ENCODE data around the gene ADNP2. TPM values are rescaled to one million over a fixed set of nuclear protein-coding genes. Genes with fewer than 3 reads are reported as not detected.

Gene ADNP2
- total RNA-seq, 1 donor from 2014 or later: 29.8 TPM

DNA sequence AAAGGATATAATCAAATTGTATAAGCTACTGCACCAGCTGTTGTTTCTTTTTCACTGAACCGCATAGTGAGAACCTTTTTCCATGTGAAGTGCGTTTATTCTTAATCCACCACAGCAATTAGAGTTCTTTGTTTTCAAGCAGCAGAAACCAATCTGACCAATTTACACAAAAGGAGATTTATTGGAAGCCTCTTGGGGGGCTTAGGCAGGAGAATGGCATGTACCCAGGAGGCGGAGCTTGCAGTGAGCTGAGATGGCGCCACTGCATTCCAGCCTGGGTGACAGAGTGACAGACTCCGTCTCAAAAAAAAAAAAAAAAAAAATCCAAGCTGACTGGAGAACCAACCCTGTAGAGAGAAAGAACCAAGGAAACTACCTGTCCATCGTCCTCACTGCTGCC is 10.0 kb downstream of the ADNP2 start:
- H3K36me3 Mint-ChIP-seq (ENCODE audit: low read depth): peaks cover 36% of the 10 kb centered on the region
- no peak overlapping the region for H3K27ac Mint-ChIP-seq
- no peaks in the 10 kb centered on the region for H3K27me3 Mint-ChIP-seq
- H3K4me1 Mint-ChIP-seq: peaks cover 13% of the 10 kb centered on the region
- intact Hi-C loops (cut with micrococcal nuclease): no loop called here
- H3K4me3 Mint-ChIP-seq: no peak overlapping the region
- H3K9me3 Mint-ChIP-seq: no peaks in the 10 kb centered on the region
- DNase-seq: no peak

- intact Hi-C loops (cut with micrococcal nuclease): no loop called here
- Mint-ChIP-seq H3K4me1 (peaks cover 7% of the 10 kb centered on the region), H3K36me3 (ENCODE audit: low read depth) (peaks cover 38% of the 10 kb centered on the region), H3K27me3 (no peaks in the 10 kb centered on the region), H3K9me3 (no peaks in the 10 kb centered on the region), H3K4me3 (no peak overlapping the region), H3K27ac (no peak overlapping the region)
- no peak for DNase-seq
Measured at GRCh38 chr18:80120932-80121331, 11.9 kb downstream of the ADNP2 start.

GRCh38 chr18:80124131-80124530 is 15.1 kb downstream of the ADNP2 start:
- H3K36me3 Mint-ChIP-seq (ENCODE audit: low read depth): peaks cover 41% of the 10 kb centered on the region
- H3K9me3 Mint-ChIP-seq: no peaks in the 10 kb centered on the region

GRCh38 chr18:80126797-80127196 is 17.7 kb downstream of the ADNP2 start:
- H3K4me1 Mint-ChIP-seq: peaks cover 23% of the 10 kb centered on the region
- no peaks in the 10 kb centered on the region for H3K27me3 Mint-ChIP-seq
- no peak overlapping the region for H3K27ac Mint-ChIP-seq
- no peak for DNase-seq
- no peak overlapping the region for H3K4me3 Mint-ChIP-seq
- no peaks in the 10 kb centered on the region for H3K9me3 Mint-ChIP-seq
- H3K36me3 Mint-ChIP-seq (ENCODE audit: low read depth): peaks cover 37% of the 10 kb centered on the region
- intact Hi-C loops (cut with micrococcal nuclease): no loop called here

More at GRCh38 chr18:80124131-80124530, 15.1 kb downstream of the ADNP2 start:
- H3K4me1 Mint-ChIP-seq: peaks cover 15% of the 10 kb centered on the region
- H3K27ac Mint-ChIP-seq: no peak overlapping the region
- intact Hi-C loops (cut with micrococcal nuclease): no loop called here
- no peak overlapping the region for H3K4me3 Mint-ChIP-seq
- DNase-seq: no peak
- no peaks in the 10 kb centered on the region for H3K27me3 Mint-ChIP-seq

DNA sequence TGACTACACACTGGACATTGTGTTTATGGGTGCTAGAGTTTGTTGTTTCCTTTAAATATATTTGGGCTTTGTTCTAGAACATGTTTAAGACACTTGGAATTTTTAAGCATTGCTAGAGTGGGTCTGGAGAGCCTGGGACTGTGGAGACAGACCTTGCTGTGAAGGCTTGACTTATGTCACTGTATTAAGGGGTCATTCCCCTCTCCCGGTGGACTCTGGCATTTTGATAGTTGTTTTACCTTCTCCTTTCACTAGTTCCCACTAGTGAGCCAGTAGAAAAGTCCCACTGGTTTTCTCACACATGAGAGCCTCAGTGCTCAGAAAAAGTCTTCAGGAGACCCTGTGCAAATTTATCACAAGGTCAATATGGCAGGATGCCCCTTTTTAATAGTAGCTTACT is 18.6 kb downstream of the ADNP2 start:
- H3K9me3 Mint-ChIP-seq: no peaks in the 10 kb centered on the region
- intact Hi-C loops (cut with micrococcal nuclease): no loop called here
- no peaks in the 10 kb centered on the region for H3K27me3 Mint-ChIP-seq
- peaks cover 36% of the 10 kb centered on the region for H3K36me3 Mint-ChIP-seq (ENCODE audit: low read depth)
- no peak overlapping the region for H3K27ac Mint-ChIP-seq
- DNase-seq: no peak
- H3K4me3 Mint-ChIP-seq: no peak overlapping the region
- H3K4me1 Mint-ChIP-seq: peaks cover 30% of the 10 kb centered on the region

DNA sequence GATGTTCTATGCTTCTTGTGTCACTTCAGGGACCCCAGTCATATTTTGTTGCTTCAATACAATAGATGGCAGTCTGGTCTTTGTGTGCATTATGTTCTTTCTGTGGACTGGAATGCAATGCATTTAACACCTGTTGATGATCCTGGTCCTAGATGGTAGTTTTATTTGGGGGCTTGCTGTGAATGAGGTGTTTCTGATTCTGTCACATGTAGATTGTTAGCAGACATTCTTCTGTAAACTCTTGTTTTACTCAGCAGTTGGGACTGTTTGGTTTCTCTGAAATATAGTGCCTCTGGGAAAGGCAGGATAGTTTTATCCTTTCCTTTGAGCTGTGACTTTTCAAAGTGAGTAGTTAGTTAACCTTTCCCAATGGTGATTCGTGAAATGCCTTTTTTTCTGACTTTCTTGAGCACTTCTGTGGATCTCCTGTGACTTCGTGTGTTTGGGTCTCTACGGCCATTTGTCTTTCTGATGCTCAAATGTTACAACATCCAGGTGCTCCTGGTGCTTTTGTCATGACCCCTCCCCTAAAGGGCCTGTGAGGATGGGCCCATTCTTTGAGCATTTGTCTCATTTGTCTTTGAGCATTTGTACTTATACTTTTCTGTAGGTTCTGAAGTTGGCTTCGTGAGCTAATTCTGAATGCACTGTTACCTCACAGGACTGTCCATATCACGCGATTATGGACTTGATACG is 20.8 kb downstream of the ADNP2 start:
- Mint-ChIP-seq H3K27ac (peak overlapping the region; percentile 19), H3K27me3 (no peaks in the 10 kb centered on the region), H3K4me3 (no peak overlapping the region), H3K36me3 (ENCODE audit: low read depth) (peaks cover 46% of the 10 kb centered on the region), H3K4me1 (peaks cover 37% of the 10 kb centered on the region), H3K9me3 (no peaks in the 10 kb centered on the region)
- DNase-seq: no peak
- intact Hi-C loops (cut with micrococcal nuclease): no loop called here

GRCh38 chr18:80130555-80130954 is 21.5 kb downstream of the ADNP2 start:
- Mint-ChIP-seq H3K9me3 (no peaks in the 10 kb centered on the region), H3K36me3 (ENCODE audit: low read depth) (peaks cover 48% of the 10 kb centered on the region), H3K4me3 (no peak overlapping the region), H3K27ac (peak overlapping the region; percentile 70), H3K27me3 (no peaks in the 10 kb centered on the region), H3K4me1 (peaks cover 37% of the 10 kb centered on the region)
- intact Hi-C loops (cut with micrococcal nuclease): no loop called here
- no peak for DNase-seq

DNA sequence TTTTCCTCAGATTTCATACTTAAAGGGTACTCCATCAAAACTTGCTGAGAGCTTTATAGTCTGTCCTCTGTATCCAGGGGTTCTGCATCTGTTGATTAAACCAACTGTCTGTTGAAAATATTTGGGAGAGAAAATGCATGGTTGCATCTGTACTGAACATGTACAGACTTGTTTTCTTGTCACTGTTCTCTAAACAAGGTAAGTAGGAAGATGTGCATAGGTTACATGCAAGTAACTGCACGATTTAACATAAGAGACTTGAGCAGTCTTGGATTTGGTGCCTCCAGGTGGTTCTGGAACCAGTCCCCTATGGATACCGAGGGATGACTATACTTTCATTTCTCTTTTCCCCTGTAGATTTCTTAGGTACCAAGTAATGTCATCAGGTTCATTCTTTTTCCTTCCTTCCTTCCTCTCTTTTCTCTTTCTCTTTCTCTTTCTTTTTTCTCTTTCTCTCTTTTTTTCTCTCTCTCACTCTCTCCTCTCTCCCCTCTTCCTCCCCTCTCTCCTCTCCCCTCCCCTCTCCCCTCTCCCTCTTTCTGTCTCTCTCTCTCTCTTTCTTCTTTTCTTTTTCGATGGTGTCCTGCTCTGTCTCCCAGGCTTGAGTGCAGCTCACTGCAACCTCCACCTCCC is 23.2 kb downstream of the ADNP2 start:
- H3K9me3 Mint-ChIP-seq: no peaks in the 10 kb centered on the region
- H3K27me3 Mint-ChIP-seq: no peaks in the 10 kb centered on the region
- peaks cover 55% of the 10 kb centered on the region for H3K36me3 Mint-ChIP-seq (ENCODE audit: low read depth)
- no peak for DNase-seq
- intact Hi-C loops (cut with micrococcal nuclease): no loop called here
- H3K4me1 Mint-ChIP-seq: peaks cover 29% of the 10 kb centered on the region
- H3K4me3 Mint-ChIP-seq: peak overlapping the region; percentile 45
- peak overlapping the region; percentile 82 for H3K27ac Mint-ChIP-seq

GRCh38 chr18:80133124-80133523 is 24.1 kb downstream of the ADNP2 start:
- no peak for DNase-seq
- no peaks in the 10 kb centered on the region for H3K27me3 Mint-ChIP-seq
- no peaks in the 10 kb centered on the region for H3K9me3 Mint-ChIP-seq
- peaks cover 26% of the 10 kb centered on the region for H3K4me1 Mint-ChIP-seq
- H3K4me3 Mint-ChIP-seq: no peak overlapping the region
- intact Hi-C loops (cut with micrococcal nuclease): no loop called here
- peak overlapping the region; percentile 56 for H3K27ac Mint-ChIP-seq
- peaks cover 53% of the 10 kb centered on the region for H3K36me3 Mint-ChIP-seq (ENCODE audit: low read depth)

DNA sequence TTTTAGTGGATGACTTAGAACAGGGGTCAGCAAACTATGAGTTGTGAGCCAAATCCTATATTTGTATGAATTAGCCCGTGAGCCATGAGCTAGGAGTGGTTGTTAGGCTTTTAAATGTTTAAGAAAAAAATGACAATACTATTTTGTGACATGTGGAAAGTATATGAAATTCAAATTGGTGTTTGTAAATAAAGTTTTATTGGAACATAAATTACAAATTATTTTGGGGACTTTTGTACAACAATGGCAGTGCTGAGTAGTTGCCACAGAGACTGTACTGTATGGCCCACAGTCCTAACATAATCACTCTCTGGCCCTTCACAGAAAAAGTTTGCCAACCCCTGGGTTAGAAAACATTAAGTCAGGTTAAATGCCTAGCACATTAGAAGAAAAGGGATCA is 26.1 kb downstream of the ADNP2 start:
- Mint-ChIP-seq H3K36me3 (ENCODE audit: low read depth) (peaks cover 56% of the 10 kb centered on the region), H3K9me3 (no peaks in the 10 kb centered on the region), H3K27ac (no peak overlapping the region), H3K27me3 (no peaks in the 10 kb centered on the region), H3K4me1 (peaks cover 21% of the 10 kb centered on the region), H3K4me3 (no peak overlapping the region)
- intact Hi-C loops (cut with micrococcal nuclease): no loop called here
- no peak for DNase-seq

GRCh38 chr18:80136679-80137078 is 27.6 kb downstream of the ADNP2 start:
- no peak overlapping the region for H3K4me3 Mint-ChIP-seq
- no peaks in the 10 kb centered on the region for H3K27me3 Mint-ChIP-seq
- H3K36me3 Mint-ChIP-seq (ENCODE audit: low read depth): peaks cover 50% of the 10 kb centered on the region
- intact Hi-C loops (cut with micrococcal nuclease): no loop called here
- H3K27ac Mint-ChIP-seq: no peak overlapping the region
- peaks cover 14% of the 10 kb centered on the region for H3K4me1 Mint-ChIP-seq
- no peaks in the 10 kb centered on the region for H3K9me3 Mint-ChIP-seq
- no peak for DNase-seq

DNA sequence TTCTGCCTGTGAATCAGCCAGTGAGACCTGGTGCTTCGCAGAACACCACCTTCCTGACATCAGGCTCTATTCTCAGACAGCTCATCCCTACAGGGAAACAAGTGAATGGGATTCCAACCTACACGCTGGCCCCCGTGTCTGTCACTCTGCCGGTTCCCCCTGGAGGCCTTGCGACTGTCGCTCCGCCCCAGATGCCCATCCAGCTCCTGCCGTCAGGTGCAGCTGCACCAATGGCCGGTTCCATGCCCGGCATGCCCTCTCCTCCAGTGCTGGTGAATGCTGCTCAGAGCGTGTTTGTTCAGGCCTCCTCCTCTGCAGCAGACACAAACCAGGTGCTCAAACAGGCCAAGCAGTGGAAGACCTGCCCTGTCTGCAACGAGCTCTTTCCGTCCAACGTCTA is 28.1 kb downstream of the ADNP2 start:
- no peak for DNase-seq
- Mint-ChIP-seq H3K9me3 (no peaks in the 10 kb centered on the region), H3K4me1 (peaks cover 12% of the 10 kb centered on the region), H3K27me3 (no peaks in the 10 kb centered on the region), H3K4me3 (no peak overlapping the region), H3K36me3 (ENCODE audit: low read depth) (peaks cover 47% of the 10 kb centered on the region), H3K27ac (no peak overlapping the region)
- intact Hi-C loops (cut with micrococcal nuclease): no loop called here

DNA sequence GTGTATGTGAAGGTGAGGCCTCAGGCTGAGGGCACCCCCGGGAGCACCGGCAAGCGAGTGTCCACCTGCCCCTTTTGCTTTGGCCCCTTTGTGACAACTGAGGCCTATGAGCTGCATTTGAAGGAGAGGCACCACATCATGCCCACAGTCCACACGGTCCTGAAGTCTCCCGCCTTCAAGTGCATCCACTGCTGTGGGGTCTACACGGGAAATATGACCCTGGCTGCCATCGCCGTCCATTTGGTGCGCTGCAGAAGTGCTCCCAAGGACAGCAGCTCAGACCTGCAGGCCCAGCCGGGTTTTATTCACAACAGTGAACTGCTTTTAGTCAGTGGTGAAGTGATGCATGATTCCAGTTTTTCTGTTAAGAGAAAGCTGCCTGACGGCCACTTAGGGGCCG is 28.9 kb downstream of the ADNP2 start:
- Mint-ChIP-seq H3K27me3 (no peaks in the 10 kb centered on the region), H3K4me1 (peaks cover 6% of the 10 kb centered on the region), H3K27ac (no peak overlapping the region), H3K9me3 (no peaks in the 10 kb centered on the region), H3K36me3 (ENCODE audit: low read depth) (peaks cover 42% of the 10 kb centered on the region), H3K4me3 (no peak overlapping the region)
- intact Hi-C loops (cut with micrococcal nuclease): no loop called here
- no peak for DNase-seq

- Mint-ChIP-seq H3K27me3 (no peaks in the 10 kb centered on the region), H3K9me3 (no peaks in the 10 kb centered on the region), H3K36me3 (ENCODE audit: low read depth) (peaks cover 26% of the 10 kb centered on the region), H3K4me1 (peaks cover 2% of the 10 kb centered on the region), H3K27ac (no peak overlapping the region), H3K4me3 (no peak overlapping the region)
- DNase-seq: no peak
- intact Hi-C loops (cut with micrococcal nuclease): no loop called here
Measured at GRCh38 chr18:80140455-80140985, 31.5 kb downstream of the ADNP2 start.
